KBM-7 (cell line): ENCODE data around the gene CHRNA1.
"Not testable (repeated sequence)": the region's sequence is repeated elsewhere in the genome, so short reads cannot be mapped to it uniquely, and the experiment has no call there.

Experiments
- DNase-seq: peaks from one replicate; pipeline ENCODE4 v3.0.0-alpha.2; 2015
- in situ Hi-C: fragments of 300-500 bp; cut with MboI; formaldehyde crosslinking; loops from 2 replicates; pipeline ENCODE4 v1.14.3; 2020; ENCODE audit warnings: low sequenced_read_pairs, low pct_unique_long_range_greater_than_20kb, mixed read lengths

Gene CHRNA1

GRCh38 chr2:174729797-174730697 lies 34.2 kb downstream of the CHRNA1 start:
- DNase-seq, result no peak
- in situ Hi-C loops, result no loop called here

- no peak for DNase-seq
- in situ Hi-C loops, result no loop called here
These were observed 36.2 kb downstream of the CHRNA1 start for GRCh38 chr2:174728096-174728495.

- no peak for DNase-seq
- in situ Hi-C loops, result no loop called here
These were observed 38.1 kb downstream of the CHRNA1 start for GRCh38 chr2:174726212-174726611.

GRCh38 chr2:174722942-174723592 lies 41.2 kb downstream of the CHRNA1 start:
- in situ Hi-C loops, result no loop called here
- DNase-seq, result peak; percentile 21

GRCh38 chr2:174719016-174719415 lies 45.3 kb downstream of the CHRNA1 start:
- no peak for DNase-seq
- in situ Hi-C loops, result no loop called here

GRCh38 chr2:174718591-174718990 lies 45.7 kb downstream of the CHRNA1 start:
- DNase-seq, result no peak
- in situ Hi-C loops, result no loop called here

- DNase-seq, result no peak
- in situ Hi-C loops, result no loop called here
These were observed 46.4 kb downstream of the CHRNA1 start for GRCh38 chr2:174717916-174718315.

GRCh38 chr2:174717273-174717672 lies 47.0 kb downstream of the CHRNA1 start:
- in situ Hi-C loops, result no loop called here
- DNase-seq, result peak; percentile 51

- in situ Hi-C loops, result no loop called here
- DNase-seq, result no peak
These were observed 47.5 kb downstream of the CHRNA1 start for GRCh38 chr2:174716785-174717184.

- DNase-seq, result no peak
- in situ Hi-C loops, result no loop called here
These were observed 50.6 kb downstream of the CHRNA1 start for GRCh38 chr2:174713686-174714085.

- in situ Hi-C loops, result no loop called here
These were observed 53.1 kb downstream of the CHRNA1 start for GRCh38 chr2:174711206-174711605.

GRCh38 chr2:174709416-174710004 lies 54.8 kb downstream of the CHRNA1 start:
- in situ Hi-C loops, DNase-seq: not testable (repeated sequence)

More at GRCh38 chr2:174711206-174711605, 53.1 kb downstream of the CHRNA1 start:
- DNase-seq, result no peak

- in situ Hi-C loops, result no loop called here
- no peak for DNase-seq
These were observed 55.6 kb downstream of the CHRNA1 start for GRCh38 chr2:174708713-174709112.

- in situ Hi-C loops, result no loop called here
- no peak for DNase-seq
These were observed 59.0 kb downstream of the CHRNA1 start for GRCh38 chr2:174705321-174705720.

- in situ Hi-C loops, result no loop called here
- DNase-seq, result no peak
These were observed 59.6 kb downstream of the CHRNA1 start for GRCh38 chr2:174704642-174705041.

- in situ Hi-C loops, result no loop called here
- DNase-seq, result no peak
These were observed 60.2 kb downstream of the CHRNA1 start for GRCh38 chr2:174704061-174704460.

GRCh38 chr2:174703430-174703829 lies 60.8 kb downstream of the CHRNA1 start:
- in situ Hi-C loops, result no loop called here
- DNase-seq, result no peak

GRCh38 chr2:174702541-174702940 lies 61.7 kb downstream of the CHRNA1 start:
- in situ Hi-C loops, result no loop called here
- no peak for DNase-seq

GRCh38 chr2:174699993-174700766 lies 64.1 kb downstream of the CHRNA1 start:
- peak; percentile 59 for DNase-seq
- in situ Hi-C loops, result loop anchor here (25.0 kb wide), 2 partner anchors 113 to 238 kb away; partner anchors contain the start of gene WIPF1
